GM19043 (cell line): ENCODE measurements around the gene BOD1L1.

Source experiments
- ATAC-seq: cut with Tn5 transposase; IDR thresholded peaks from one replicate; pipeline ENCODE4 v1.9.1; 2021; ENCODE audit warnings: low read depth; ENCODE audit not compliant: unreplicated experiment

Gene BOD1L1

GRCh38 chr4:13626492-13627177 lies 890 bp downstream of the BOD1L1 start:
- no peak for ATAC-seq

GRCh38 chr4:13618212-13618806 lies 9.2 kb downstream of the BOD1L1 start:
- ATAC-seq: no peak

DNA sequence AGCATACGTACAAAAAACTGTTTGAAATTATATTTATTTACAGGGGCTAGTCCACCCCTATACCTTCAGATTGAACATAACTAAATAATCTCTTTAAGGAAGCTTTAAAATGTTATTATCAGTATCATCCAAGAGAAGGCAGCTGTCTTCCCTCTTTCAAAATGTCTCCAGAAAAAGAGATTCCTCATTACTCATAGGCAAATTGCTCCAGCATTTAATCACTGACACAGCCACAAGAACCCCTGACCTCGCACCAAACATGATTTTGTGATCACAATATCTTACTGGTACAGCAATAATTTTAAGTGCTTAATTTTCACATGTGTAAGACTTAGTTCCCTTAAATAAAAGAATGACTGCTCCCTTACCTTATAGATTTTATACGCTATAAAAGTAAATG lies 9.7 kb downstream of the BOD1L1 start:
- ATAC-seq: no peak

- ATAC-seq: no peak
These were observed 10.9 kb downstream of the BOD1L1 start for GRCh38 chr4:13616597-13616996.

DNA sequence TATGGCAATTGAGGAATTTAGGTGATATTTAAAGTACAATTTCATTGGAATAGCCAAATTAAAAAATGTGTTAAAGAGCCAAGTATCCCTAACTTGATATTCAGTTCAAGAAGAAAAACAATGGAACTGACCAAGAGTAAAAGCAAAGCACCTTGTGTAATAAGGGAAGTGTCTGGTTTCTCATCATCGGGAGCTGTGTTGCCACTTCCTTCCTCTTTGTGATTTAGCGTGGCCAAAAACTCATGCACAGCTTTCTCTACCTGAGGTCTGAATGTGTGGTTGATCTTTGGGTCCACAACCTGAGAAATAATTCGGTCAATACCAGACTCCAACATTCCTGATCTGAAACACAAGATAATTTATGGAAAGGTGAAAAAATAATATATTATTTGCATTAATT lies 12.4 kb downstream of the BOD1L1 start:
- peak; percentile 57 for ATAC-seq

DNA sequence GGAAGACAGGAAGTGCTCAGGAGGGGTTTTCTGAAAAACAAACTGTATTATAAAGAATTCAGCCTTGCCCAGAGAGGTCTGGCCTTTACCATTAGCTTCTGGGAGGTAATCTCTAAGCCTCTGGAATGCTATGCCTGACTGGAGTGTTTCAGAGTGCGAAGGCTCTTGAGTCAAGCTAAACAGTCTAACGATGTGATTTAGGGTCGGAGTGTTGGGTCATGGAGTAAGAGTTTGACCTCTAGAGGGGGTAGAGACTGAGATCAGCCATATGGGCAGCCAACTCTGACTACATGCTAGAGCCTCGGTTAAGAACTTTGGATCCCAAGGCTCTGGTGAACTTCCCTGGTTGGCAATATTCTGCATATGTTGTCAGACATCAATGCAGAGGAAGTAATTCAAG lies 15.0 kb downstream of the BOD1L1 start:
- no peak for ATAC-seq

DNA sequence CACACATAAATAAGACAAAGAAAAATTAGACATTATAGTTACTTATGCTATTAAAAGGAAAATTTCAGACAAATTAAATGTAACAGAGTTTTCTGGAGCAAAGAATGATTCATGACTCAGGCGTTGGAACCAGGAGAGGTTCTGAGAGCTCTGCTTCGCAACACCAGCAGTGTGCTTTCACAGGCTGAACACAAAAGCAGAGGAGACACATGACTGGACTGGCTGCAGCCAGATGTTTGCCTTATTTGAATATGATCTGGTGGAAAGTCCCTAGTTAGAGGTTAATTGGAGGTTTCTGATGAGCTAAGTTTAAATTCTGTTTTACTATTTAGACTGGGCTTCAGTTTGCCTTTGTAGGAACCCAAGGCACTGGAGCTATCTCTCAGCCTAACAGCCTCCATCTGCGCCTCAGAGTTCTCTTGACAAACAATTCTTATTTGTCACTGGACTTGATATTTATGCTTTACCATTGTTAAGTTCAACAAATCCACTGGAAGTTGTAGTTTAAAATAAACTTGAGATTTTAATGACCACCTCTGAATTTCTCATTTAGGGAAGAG lies 16.2 kb downstream of the BOD1L1 start:
- ATAC-seq: peak; percentile 95

GRCh38 chr4:13605330-13605729 lies 22.2 kb downstream of the BOD1L1 start:
- no peak for ATAC-seq

DNA sequence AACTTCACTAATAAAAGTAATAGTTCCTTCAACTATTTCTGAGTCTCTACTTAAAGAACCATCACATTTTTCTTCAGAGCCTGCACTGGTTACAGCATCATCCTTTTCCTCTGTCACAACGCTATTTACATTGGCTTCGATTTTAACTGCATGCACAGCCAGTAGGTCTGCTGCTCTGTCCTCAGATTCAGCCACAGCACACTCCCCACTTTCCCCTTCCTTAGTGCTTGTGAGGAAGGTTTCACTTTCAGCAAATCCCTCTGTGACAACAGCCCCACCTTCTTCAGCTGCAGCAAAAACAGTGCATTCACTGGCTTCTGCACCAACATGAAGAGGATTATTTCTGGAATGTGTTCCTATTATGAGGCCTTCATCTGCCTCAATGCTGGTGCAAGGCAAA lies 25.7 kb downstream of the BOD1L1 start:
- no peak for ATAC-seq

GRCh38 chr4:13601048-13601447 lies 26.5 kb downstream of the BOD1L1 start:
- peak; percentile 46 for ATAC-seq

DNA sequence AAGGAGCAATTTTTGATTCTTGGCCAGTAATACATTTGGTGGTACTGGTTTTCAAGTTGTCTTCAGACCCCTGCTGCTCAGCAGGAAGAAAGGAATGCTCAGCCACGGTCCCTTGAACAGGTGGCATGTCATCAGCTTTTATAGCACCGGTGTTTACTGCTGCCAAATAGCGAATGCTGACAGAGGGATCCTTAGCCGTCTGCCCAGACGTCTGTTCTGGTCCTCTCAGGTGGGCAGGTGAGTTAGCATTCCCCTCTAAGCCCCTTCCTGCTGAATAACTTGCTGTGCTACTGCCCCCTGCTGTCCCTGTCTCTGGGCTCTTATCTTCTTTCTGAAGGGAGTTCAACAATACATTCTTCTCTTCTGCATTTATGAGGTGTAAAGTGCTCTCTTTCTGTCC lies 28.4 kb downstream of the BOD1L1 start:
- ATAC-seq: no peak

GRCh38 chr4:13597604-13598003 lies 29.9 kb downstream of the BOD1L1 start:
- no peak for ATAC-seq

GRCh38 chr4:13597141-13597540 lies 30.4 kb downstream of the BOD1L1 start:
- no peak for ATAC-seq

DNA sequence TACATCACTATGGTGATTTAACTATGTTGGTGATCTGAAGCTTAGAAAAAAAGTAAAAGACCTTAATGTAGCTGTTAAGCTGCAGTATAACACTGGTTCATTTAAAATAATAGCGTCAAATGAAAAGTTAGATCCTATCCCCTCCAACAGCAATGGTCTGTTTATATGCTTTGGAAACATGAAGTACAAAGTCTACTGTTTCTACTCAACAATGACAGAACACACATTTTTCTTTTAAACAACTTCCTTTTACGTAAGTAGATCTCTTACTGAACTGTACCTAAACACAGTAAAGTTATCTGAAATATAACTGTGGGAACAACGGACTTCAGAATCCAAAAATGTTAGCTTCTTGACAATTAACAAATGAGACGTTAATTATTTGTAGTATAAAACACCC lies 35.3 kb downstream of the BOD1L1 start:
- no peak for ATAC-seq

DNA sequence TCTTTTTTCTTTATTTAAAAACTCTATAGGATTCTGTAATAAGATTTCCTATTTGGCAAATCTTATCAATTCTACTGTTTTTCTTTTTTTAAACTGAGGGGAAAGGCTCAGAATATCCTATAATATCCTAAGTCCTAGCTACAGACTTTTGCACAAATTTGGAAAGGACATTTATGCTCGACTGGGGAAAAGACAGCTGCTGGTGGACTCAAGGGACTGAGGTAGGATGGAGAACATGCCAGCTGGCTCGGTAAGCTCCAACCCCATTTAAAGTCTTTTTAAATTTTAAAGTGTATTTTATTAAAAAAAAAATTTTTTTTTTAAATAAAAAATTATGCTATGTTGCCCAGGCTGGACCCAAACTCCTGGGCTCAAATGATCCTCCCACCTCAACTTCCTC lies 36.8 kb downstream of the BOD1L1 start:
- no peak for ATAC-seq

DNA sequence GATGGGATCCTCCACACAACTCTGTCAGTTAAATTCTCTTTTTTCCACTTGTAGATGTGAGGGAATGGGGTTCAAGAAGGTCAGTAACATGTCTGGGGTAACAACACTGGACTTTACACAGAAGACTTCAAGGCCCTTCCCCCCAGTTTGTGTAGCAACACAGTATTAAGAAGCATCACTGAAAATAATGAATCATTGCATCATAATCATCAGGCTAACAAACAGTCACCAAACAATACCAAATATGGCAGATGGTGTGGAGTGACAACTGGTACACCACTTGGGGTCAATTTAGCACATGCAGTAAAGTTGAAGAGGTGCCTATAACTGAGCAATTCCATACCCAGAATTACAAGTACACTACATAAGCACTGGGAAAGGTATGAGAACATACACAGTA lies 38.6 kb downstream of the BOD1L1 start:
- ATAC-seq: no peak

DNA sequence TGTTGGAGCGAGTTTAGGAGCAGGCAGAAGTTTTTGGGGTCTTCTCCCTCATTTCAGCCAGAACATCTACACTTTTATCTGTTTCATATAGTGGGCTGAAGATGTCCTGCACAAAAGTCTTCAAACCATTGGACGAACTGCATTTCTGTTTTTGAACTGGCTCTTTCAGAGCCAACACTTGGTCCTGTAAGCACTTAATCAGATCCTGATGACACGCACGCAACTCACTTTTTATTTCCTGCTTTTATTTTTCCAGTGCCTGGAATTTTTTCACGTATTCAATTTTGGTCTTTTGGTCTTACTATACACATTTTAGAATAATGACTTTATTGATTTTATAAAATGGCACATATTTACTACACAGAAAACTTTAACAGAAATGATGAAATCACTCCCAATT lies 43.0 kb downstream of the BOD1L1 start:
- ATAC-seq: no peak

DNA sequence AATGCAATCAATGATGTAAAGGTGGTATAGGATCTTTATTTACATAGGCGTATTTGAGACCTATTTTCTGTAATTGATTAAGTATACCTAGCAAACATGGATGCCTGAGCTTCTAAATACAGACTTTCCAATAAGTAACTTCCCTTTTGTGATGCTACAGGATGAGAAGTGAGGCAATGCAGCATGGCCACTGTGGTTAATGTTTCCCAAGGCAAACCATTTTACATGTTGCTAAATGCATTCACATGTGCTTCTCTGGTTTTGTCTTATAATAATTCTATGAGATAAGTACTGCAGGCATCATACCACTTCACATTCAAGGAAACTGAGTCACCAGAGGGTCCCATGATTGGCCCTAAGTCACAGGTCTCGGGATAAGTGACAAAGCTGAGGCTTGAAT lies 47.5 kb downstream of the BOD1L1 start:
- ATAC-seq: no peak

DNA sequence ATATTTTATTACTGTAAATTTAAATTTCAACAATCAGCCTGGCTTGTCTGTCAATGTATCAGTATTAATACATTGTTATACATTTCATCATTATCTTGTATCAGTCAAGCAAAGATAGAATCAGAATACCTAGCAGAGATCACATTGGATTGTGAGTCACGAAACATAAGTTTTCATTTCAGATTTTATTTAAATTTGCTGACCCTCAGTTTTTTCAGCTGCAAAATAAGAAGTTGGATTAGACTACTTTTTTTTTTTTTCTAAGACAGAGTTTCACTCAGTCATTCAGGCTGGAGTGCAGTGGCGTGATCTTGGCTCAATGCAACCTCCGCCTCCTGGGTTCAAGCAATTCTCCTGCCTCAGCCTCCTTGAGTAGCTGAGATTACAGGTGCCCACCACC lies 49.9 kb downstream of the BOD1L1 start:
- ATAC-seq: no peak

- no peak for ATAC-seq
These were observed 56.6 kb downstream of the BOD1L1 start for GRCh38 chr4:13570916-13571315.

DNA sequence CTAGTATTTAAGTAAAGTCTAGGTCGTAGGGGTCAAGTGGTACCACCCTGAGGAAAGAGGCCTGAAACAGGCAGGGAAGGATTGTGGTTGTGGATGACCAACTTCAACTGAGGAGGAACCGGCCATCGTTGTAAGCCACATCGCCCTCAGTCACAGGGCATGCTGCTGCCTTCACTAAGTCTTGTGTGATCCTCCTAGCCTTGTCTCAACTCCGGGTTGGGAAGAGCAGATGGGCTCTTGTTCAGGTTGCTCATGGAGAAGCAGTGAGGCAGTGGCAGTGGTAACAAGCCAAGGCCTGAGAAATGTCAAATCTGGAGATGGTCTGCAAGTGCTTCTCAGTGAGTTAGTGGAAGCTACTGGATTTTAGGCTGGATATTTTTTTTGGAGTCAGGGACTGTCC lies 60.4 kb downstream of the BOD1L1 start:
- no peak for ATAC-seq

GRCh38 chr4:13562876-13563275 lies 64.6 kb downstream of the BOD1L1 start:
- ATAC-seq: no peak
